Suprapubic skin (tissue), 4 donors: ENCODE results near the gene PITX3. TPM values are rescaled to one million over a fixed set of nuclear protein-coding genes. Genes with fewer than 3 reads are reported as not detected.

Experiments
- DNase-seq, 2 donors: peaks; one replicate each; pipeline ENCODE4 v3.0.0-alpha.2; 2019; ENCODE audit warnings: low spot score in 2 of 2
- H3K27ac ChIP-seq: fragments of 200-600 bp; sonication (generic); one replicate; pipeline ENCODE4 v1.5.1; 2019
- H3K27me3 ChIP-seq: fragments of 200-600 bp; sonication (generic); one replicate; pipeline ENCODE4 v1.5.1; 2019
- H3K36me3 ChIP-seq: fragments of 200-600 bp; sonication (generic); one replicate; pipeline ENCODE4 v1.5.1; 2019
- H3K4me1 ChIP-seq: fragments of 200-600 bp; sonication (generic); one replicate; pipeline ENCODE4 v1.5.1; 2019
- H3K4me3 ChIP-seq: fragments of 200-600 bp; sonication (generic); one replicate; pipeline ENCODE4 v1.5.1; 2019; ENCODE audit warnings: mild to moderate bottlenecking
- H3K9me3 ChIP-seq: fragments of 200-600 bp; sonication (generic); one replicate; pipeline ENCODE4 v1.5.1; 2019
- EP300 ChIP-seq: sonication (generic); formaldehyde crosslinking; IDR thresholded peaks from one replicate; pipeline ENCODE4 v1.6.1; 2017; ENCODE audit warnings: antibody characterized with exemption
- POLR2A ChIP-seq, 2 donors: fragments of 450-650 bp; IDR thresholded peaks; one replicate each; pipeline ENCODE4 v1.6.1; 2017; ENCODE audit warnings: antibody characterized with exemption in 2 of 2, mild to moderate bottlenecking in 2 of 2, moderate library complexity in 2 of 2
- POLR2AphosphoS5 ChIP-seq, 3 donors: sonication (generic); formaldehyde crosslinking; IDR thresholded peaks; one replicate each; pipeline ENCODE4 v1.6.1; 2017; ENCODE audit warnings: antibody characterized with exemption in 3 of 3
- WGBS: methylation state at CpG from one replicate; pipeline ENCODE4 v1.1.5; 2018; 5-methylcytosine and 5-hydroxymethylcytosine counted together
- total RNA-seq, 4 donors: library from RNA; depleted of rRNA; stranded (reverse); fragments of >200 nt; gene quantifications; one replicate each; pipeline ENCODE4 v1.1.0, GENCODE V29; 2016
- TF ChIP-seq, protein P1 (sequence below), 2 donors: fragments of 200-600 bp in 1 of 2; fragments of 450-650 bp in 1 of 2; sonication (generic) in 1 of 2; IDR thresholded peaks; one replicate each; pipeline ENCODE4 v1.5.1; 2016 to 2019; ENCODE audit warnings: antibody characterized with exemption in 2 of 2, mild to moderate bottlenecking in 1 of 2, moderate library complexity in 1 of 2

Gene PITX3
- total RNA-seq, 4 donors from 2014 or later, result not detected

DNA sequence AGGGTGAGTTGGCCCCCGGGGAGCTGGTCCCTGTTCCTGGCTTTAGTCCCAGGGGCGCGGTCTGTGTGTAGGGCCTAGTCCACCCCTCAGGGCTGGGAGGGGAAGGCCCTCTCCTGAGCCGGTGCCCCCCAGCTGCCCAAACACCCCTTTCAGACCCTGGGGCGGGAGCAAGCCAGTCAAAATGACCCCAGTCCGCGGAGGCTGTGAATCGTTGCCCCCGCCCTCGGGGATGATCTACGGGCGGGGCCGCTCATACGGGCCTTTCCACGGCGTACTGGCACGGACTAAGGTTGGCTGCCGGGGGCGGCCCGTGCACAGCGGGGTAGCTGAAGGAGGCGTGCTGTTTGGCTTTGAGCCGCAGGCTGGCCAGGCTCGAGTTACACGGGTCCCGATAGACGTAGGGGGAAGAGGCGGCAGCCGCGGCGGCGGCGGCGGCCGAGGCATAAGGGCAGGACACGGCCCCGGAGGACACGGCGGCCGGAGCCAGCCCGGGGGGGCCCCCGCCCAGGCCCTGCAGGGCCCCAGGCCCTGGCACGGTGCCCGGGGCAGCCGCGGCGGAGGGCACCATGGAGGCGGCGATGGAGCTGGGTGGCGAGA is 10.9 kb downstream of the PITX3 start:
- 2% methylated on average over 37 of the region's 50 CpGs for WGBS
- no peak for TF ChIP-seq EP300
- TF ChIP-seq POLR2A (IDR thresholded peaks at IDR 0.05), result no peak
- TF ChIP-seq, protein P1, sequence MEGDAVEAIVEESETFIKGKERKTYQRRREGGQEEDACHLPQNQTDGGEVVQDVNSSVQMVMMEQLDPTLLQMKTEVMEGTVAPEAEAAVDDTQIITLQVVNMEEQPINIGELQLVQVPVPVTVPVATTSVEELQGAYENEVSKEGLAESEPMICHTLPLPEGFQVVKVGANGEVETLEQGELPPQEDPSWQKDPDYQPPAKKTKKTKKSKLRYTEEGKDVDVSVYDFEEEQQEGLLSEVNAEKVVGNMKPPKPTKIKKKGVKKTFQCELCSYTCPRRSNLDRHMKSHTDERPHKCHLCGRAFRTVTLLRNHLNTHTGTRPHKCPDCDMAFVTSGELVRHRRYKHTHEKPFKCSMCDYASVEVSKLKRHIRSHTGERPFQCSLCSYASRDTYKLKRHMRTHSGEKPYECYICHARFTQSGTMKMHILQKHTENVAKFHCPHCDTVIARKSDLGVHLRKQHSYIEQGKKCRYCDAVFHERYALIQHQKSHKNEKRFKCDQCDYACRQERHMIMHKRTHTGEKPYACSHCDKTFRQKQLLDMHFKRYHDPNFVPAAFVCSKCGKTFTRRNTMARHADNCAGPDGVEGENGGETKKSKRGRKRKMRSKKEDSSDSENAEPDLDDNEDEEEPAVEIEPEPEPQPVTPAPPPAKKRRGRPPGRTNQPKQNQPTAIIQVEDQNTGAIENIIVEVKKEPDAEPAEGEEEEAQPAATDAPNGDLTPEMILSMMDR (IDR thresholded peaks at IDR 0.05), result no peak
- no peak for TF ChIP-seq POLR2AphosphoS5 (IDR thresholded peaks at IDR 0.05)
- Histone ChIP-seq H3K27me3 (peaks cover 27% of the 10 kb centered on the region), H3K27ac (no peak overlapping the region), H3K9me3 (no peaks in the 10 kb centered on the region), H3K4me1 (peaks cover 42% of the 10 kb centered on the region), H3K4me3 (peak overlapping the region; percentile 53), H3K36me3 (no peaks in the 10 kb centered on the region)
- DNase-seq, result no peak

DNA sequence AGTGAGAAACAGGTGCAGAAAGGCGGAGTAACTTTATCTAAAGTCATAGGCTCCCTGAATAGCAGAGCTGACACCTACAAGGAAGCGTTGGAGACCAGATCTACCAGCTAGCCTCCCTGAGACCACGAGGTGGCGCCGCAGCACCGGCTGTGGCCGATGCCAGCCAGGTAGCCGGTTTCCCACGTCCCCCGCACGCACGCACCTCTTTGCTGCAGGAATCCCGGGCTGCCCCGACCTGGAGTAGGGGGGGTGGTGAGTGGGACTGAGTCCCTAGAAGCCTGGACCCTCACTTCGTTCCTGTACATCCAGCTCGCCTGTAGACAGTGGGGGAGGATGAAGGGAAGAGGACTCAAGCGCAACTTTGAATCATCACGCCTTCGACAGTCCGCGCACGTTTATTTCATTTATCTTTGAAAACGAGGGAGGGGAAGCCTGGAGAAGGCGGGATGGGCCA is 11.5 kb downstream of the PITX3 start:
- H3K4me3 ChIP-seq, result peak overlapping the region; percentile 53
- peaks cover 25% of the 10 kb centered on the region for H3K27me3 ChIP-seq

DNA sequence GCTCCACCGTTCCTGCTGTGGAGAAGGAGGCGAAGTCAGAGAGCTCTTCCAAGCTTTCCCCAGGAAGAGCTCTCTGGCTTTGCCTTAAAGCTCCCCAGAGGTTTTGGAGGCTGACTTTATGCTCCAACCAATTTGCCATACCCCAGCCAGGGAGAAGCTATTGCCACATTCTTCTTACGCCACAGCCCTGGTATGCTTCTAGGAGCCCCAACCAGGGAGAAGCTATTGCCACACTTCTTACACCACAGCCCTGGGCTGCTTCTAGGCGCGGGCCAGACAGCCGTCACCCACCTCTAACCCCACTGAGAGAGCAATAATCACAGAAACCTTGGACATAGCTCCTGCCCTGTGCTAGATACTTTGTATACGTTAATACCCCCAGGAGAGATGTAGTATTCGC is 14.3 kb downstream of the PITX3 start:
- H3K4me3 ChIP-seq, result no peak overlapping the region
- no peak for TF ChIP-seq EP300
- no peak for TF ChIP-seq POLR2A (IDR thresholded peaks at IDR 0.05)
- TF ChIP-seq, protein P1 (IDR thresholded peaks at IDR 0.05), result no peak
- TF ChIP-seq POLR2AphosphoS5 (IDR thresholded peaks at IDR 0.05), result peak in 1 of 3 donors; percentile 31
- no peak for DNase-seq
- WGBS, result 72% methylated on average over 8 of the region's 8 CpGs
- peaks cover 25% of the 10 kb centered on the region for H3K27me3 ChIP-seq
- H3K4me1 ChIP-seq, result peaks cover 44% of the 10 kb centered on the region
- H3K27ac ChIP-seq, result no peak overlapping the region
- H3K36me3 ChIP-seq, result no peaks in the 10 kb centered on the region
- no peaks in the 10 kb centered on the region for H3K9me3 ChIP-seq

More for the DNA sequence above, 11.5 kb downstream of the PITX3 start:
- no peak overlapping the region for H3K27ac ChIP-seq
- no peaks in the 10 kb centered on the region for H3K9me3 ChIP-seq
- WGBS, result 4% methylated on average over 4 of the region's 24 CpGs
- TF ChIP-seq, protein P1 (IDR thresholded peaks at IDR 0.05), result peak; percentile 89 to 93
- no peak for TF ChIP-seq POLR2AphosphoS5 (IDR thresholded peaks at IDR 0.05)
- TF ChIP-seq POLR2A (IDR thresholded peaks at IDR 0.05), result no peak
- TF ChIP-seq EP300, result no peak
- H3K4me1 ChIP-seq, result peaks cover 44% of the 10 kb centered on the region
- H3K36me3 ChIP-seq, result no peaks in the 10 kb centered on the region
- peak; percentile 85 to 93 for DNase-seq

DNA sequence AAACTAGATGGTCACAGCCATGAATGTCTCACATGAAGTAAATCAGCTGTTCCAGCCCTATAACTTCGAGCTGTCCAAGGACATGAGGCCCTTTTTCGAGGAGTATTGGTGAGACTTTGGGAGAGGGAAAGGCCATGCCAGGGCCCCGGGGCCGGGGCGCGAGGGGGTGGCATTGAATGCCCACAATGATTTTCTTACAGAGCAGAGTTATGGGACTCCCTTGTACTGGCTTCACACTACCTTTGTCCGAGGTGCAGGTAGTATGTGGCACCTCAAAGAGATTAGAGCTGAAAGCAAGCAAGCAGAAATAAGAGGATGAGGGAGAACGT is 14.8 kb downstream of the PITX3 start:
- Histone ChIP-seq H3K27me3 (peaks cover 23% of the 10 kb centered on the region), H3K4me3 (peak overlapping the region; percentile 41), H3K9me3 (no peaks in the 10 kb centered on the region), H3K27ac (no peak overlapping the region), H3K36me3 (no peaks in the 10 kb centered on the region), H3K4me1 (peaks cover 41% of the 10 kb centered on the region)
- no peak for DNase-seq
- WGBS, result 74% methylated on average over 8 of the region's 8 CpGs
- TF ChIP-seq, protein P1 (IDR thresholded peaks at IDR 0.05), result no peak
- TF ChIP-seq EP300, result no peak
- TF ChIP-seq POLR2AphosphoS5 (IDR thresholded peaks at IDR 0.05), result no peak

DNA sequence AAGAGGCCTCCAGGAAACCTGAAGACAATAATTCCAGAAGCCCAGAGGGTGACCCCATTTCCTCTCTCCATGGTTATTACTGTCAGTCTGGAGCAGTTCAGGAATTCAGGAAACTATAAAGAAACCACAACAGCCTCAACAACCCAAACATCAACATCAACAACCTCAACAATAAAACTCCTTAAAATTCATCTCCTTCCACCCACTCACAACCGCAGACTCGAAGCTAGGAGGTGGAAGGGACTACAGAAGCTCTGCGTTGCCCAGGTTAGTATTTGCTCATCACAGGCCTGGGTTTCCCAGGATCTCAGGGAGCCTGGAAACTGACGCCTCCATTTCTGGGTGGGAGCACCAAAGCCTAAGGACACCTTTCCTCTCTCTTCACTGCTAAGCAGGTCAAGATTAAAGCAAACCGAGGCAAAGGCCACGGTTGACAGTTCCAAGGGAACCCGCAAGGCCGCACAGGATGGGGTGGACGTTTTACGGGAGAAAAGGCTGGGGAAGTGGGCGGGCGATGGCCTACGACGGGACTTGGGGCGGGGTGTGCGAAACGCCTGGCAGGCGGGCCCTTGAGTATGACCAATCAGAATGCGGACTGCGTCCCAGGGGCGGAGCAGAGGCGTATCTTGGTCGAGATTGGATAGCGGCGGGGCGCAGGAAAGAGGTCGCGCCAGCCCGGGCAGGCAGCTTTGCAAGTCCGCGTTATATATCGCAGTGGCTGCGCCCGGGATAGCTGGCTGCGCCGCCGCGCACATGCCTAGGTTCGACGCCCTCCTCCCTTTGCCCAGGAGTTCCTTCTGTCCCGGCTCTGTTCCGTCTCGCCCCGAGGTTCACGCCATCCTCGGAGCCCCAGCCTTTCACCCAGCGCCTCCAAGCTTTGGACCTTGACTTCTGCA is 15.4 kb downstream of the PITX3 start, which contains the start of gene ELOVL3:
ELOVL3 (plus strand) TSS at position 654 of the 896 bp plus-strand sequence. CDS start 250 bp downstream, outside the sequence.
- peak; percentile 96 to 97 for DNase-seq
- Histone ChIP-seq H3K36me3 (no peaks in the 10 kb centered on the region), H3K4me1 (peaks cover 35% of the 10 kb centered on the region), H3K9me3 (no peaks in the 10 kb centered on the region), H3K27ac (peak within 1 kb of the TSS; percentile 38), H3K4me3 (peak within 1 kb of the TSS; percentile 41), H3K27me3 (peaks cover 17% of the 10 kb centered on the region)
- peak in 1 of 3 donors; percentile 9 for TF ChIP-seq POLR2AphosphoS5 (IDR thresholded peaks at IDR 0.05)
- TF ChIP-seq, protein P1 (IDR thresholded peaks at IDR 0.05), result no peak
- 9% methylated on average over 27 of the region's 47 CpGs for WGBS
